Spleen (tissue), 11 donors: ENCODE results near the gene GYG1. TPM values are rescaled to one million over a fixed set of nuclear protein-coding genes. Genes with fewer than 3 reads are reported as not detected.

ENCODE experiments used
- DNase-seq: peaks from one replicate; pipeline ENCODE4 v3.0.0-alpha.2; 2020
- H3K27ac ChIP-seq, 8 donors: fragments of 200-600 bp; sonication (generic) in 7 of 8; 1 replicate in 4 of 8; 2 replicates in 4 of 8; pipeline versions ENCODE4 v1.5.0 to v1.8.0; 2016 to 2021; ENCODE audit warnings: inconsistent platforms in 4 of 8, mild to moderate bottlenecking in 4 of 8, moderate library complexity in 1 of 8
- H3K27me3 ChIP-seq, 7 donors: fragments of 200-600 bp; sonication (generic) in 6 of 7; replicated peaks in 1 of 7; 1 replicate in 4 of 7; 2 replicates in 3 of 7; pipeline versions ENCODE4 v1.5.0 to v1.8.0; 2016 to 2021; ENCODE audit warnings: inconsistent platforms in 3 of 7, mild to moderate bottlenecking in 1 of 7
- H3K36me3 ChIP-seq, 6 donors: fragments of 200-600 bp; sonication (generic) in 5 of 6; 1 replicate in 4 of 6; 2 replicates in 2 of 6; pipeline versions ENCODE4 v1.5.0 to v1.8.0; 2016 to 2021; ENCODE audit warnings: inconsistent platforms in 2 of 6
- H3K4me1 ChIP-seq, 6 donors: fragments of 200-600 bp; sonication (generic) in 5 of 6; 1 replicate in 3 of 6; 2 replicates in 3 of 6; pipeline versions ENCODE4 v1.5.0 to v1.8.0; 2016 to 2021; ENCODE audit warnings: inconsistent platforms in 3 of 6
- H3K4me3 ChIP-seq, 8 donors: fragments of 200-600 bp; sonication (generic) in 7 of 8; 1 replicate in 4 of 8; 2 replicates in 4 of 8; pipeline versions ENCODE4 v1.5.0 to v1.8.0; 2016 to 2021; ENCODE audit warnings: inconsistent platforms in 4 of 8, mild to moderate bottlenecking in 4 of 8, moderate library complexity in 2 of 8
- H3K9me3 ChIP-seq, 8 donors: fragments of 200-600 bp; sonication (generic) in 7 of 8; 1 replicate in 4 of 8; 2 replicates in 4 of 8; pipeline versions ENCODE4 v1.5.0 to v1.8.0; 2016 to 2021; ENCODE audit warnings: inconsistent platforms in 4 of 8
- CTCF ChIP-seq, 11 experiments: fragments of 200-600 bp in 7 of 11; fragments of 450-650 bp in 4 of 11; sonication (generic) in 4 of 11; IDR thresholded peaks in 8 of 11; conservative IDR thresholded peaks in 3 of 11; 1 replicate in 7 of 11; 2 replicates in 4 of 11; pipeline versions ENCODE4 v1.4.0 to v1.8.0; 2016 to 2021; ENCODE audit warnings: antibody characterized with exemption in 11 of 11, inconsistent platforms in 4 of 11, mild to moderate bottlenecking in 1 of 11
- POLR2A ChIP-seq, 3 donors: fragments of 450-650 bp; IDR thresholded peaks; one replicate each; pipeline ENCODE4 v1.5.1; 2017; ENCODE audit warnings: antibody characterized with exemption in 3 of 3, mild to moderate bottlenecking in 1 of 3
- POLR2AphosphoS5 ChIP-seq, 3 donors: sonication (generic); formaldehyde crosslinking; IDR thresholded peaks; one replicate each; pipeline ENCODE4 v1.5.1; 2017; ENCODE audit warnings: antibody characterized with exemption in 3 of 3
- WGBS, 5 donors: extraction: QIAGEN DNeasy Blood & Tissue Kit in 3 of 5; methylation state at CpG; one replicate each; pipeline versions ENCODE4 v1.1.5 to v1.1.7; 2013 to 2018; 5-methylcytosine and 5-hydroxymethylcytosine counted together
- intact Hi-C: fragments of 100-400 bp; cut with DNase I; formaldehyde crosslinking; loops from one replicate; pipeline ENCODE4 v1.15.0; 2023; ENCODE audit warnings: low total_unique reads
- polyA plus RNA-seq, 3 donors: library from polyadenylated mRNA; stranded (reverse); fragments of 200-250 nt; gene quantifications; one replicate each; pipeline ENCODE4 v1.2.1, GENCODE V29; 2013
- total RNA-seq, 7 donors: library from RNA; depleted of rRNA in 3 of 7; stranded (reverse); fragments of >200 nt in 3 of 7; fragmentation: NEBNext Ultra II Directional in 4 of 7; extraction: Animal tissue kit (Norgen Biotek cat#: 25700) in 4 of 7; gene quantifications; one replicate each; pipeline versions ENCODE4 v1.1.0 to v1.2.1, GENCODE V29; 2016 to 2021
- donor health status: healthy with polysubstance abuse.
- donor health status: DM: no; HTN: no; CAD: no; lungs with moderate emphysema.
- donor health status: DM: no; HTN: no; CAD: no.
- donor health status: Bipolar disorder and iron deficiency.
- donor health status: healthy.
- donor health status: DM: no; HTN: no; CAD: no.
- donor health status: DM: yes; HTN: yes; CAD: no.

Gene GYG1
- total and polyA plus RNA-seq, 10 donors = 21.4 to 117 (median 54.8) TPM

DNA sequence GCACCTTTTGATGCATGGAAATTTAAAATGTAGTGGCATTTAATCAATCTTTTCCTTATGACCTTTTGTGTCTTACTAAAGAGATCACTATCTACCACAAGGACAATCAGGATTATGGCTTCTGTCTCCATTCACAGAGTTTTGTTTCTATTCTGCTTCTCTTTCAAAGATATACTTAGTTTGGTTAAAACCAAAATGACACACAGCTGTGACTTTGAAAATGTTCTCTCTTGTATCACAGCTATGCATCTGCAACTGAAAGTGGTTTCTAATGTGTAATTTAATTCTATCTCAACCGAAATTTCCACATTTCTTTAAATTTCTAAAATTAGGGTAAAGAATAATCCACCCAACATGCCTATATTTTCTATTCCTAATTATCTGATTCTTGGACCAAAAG lies 67.3 kb downstream of the GYG1 start:
- Histone ChIP-seq H3K27ac (no peak overlapping the region), H3K27me3 (no peaks in the 10 kb centered on the region), H3K36me3 (peaks cover 0 to 97% (median 31%) of the 10 kb centered on the region in 6 donors), H3K4me1 (no peaks in the 10 kb centered on the region), H3K4me3 (no peak overlapping the region), H3K9me3 (no peaks in the 10 kb centered on the region)
- intact Hi-C loops = no loop called here
- TF ChIP-seq POLR2A (IDR thresholded peaks at IDR 0.05) = no peak
- TF ChIP-seq CTCF (IDR thresholded peaks at IDR 0.05 in 8 of 11, conservative IDR thresholded peaks at IDR 0.05 in 3 of 11) = no peak
- no peak for TF ChIP-seq POLR2AphosphoS5 (IDR thresholded peaks at IDR 0.05)
- DNase-seq = no peak
- WGBS, 5 donors = 72 to 98% (median 80%) methylated on average over 1 of the region's 1 CpG

GRCh38 chr3:149061776-149062175 lies 70.4 kb downstream of the GYG1 start:
- DNase-seq = no peak
- no peaks in the 10 kb centered on the region for H3K27me3 ChIP-seq
- no peak overlapping the region for H3K4me3 ChIP-seq
- intact Hi-C loops = no loop called here
- 81 to 100% (median 91%) methylated on average over 2 of the region's 2 CpGs for WGBS, 5 donors
- peaks cover 0 to 91% (median 22%) of the 10 kb centered on the region in 6 donors for H3K36me3 ChIP-seq
- peaks cover 0 to 3% (median 0%) of the 10 kb centered on the region in 6 donors for H3K4me1 ChIP-seq
- H3K9me3 ChIP-seq = no peaks in the 10 kb centered on the region
- no peak for TF ChIP-seq POLR2AphosphoS5 (IDR thresholded peaks at IDR 0.05)
- H3K27ac ChIP-seq = no peak overlapping the region

GRCh38 chr3:149067883-149068282 lies 76.5 kb downstream of the GYG1 start:
- no peaks in the 10 kb centered on the region for H3K27me3 ChIP-seq
- DNase-seq = no peak
- no peak overlapping the region for H3K4me3 ChIP-seq
- WGBS, 5 donors = 79 to 94% (median 92%) methylated on average over 8 of the region's 8 CpGs
- peaks cover 0 to 4% (median 0%) of the 10 kb centered on the region in 6 donors for H3K4me1 ChIP-seq
- H3K36me3 ChIP-seq = peaks cover 0 to 94% (median 31%) of the 10 kb centered on the region in 6 donors
- TF ChIP-seq POLR2AphosphoS5 (IDR thresholded peaks at IDR 0.05) (no peak), CTCF (IDR thresholded peaks at IDR 0.05 in 8 of 11, conservative IDR thresholded peaks at IDR 0.05 in 3 of 11) (no peak), POLR2A (IDR thresholded peaks at IDR 0.05) (no peak)
- H3K9me3 ChIP-seq = no peaks in the 10 kb centered on the region
- no peak overlapping the region for H3K27ac ChIP-seq
- intact Hi-C loops = no loop called here

Other genes starting within 250 kb of the GYG1 start
- 10 to 100 TPM; 11.1 to 58.4 (median 30.7) TPM for gene CPB1, start 163.7 kb upstream of the GYG1 start, total RNA-seq
- 1 to 10 TPM in 2 of 3 donors, under 1 TPM in 1; 0.43 to 7.8 (median 3.1) TPM for gene CPB1, start 163.7 kb upstream of the GYG1 start, polyA plus RNA-seq
- gene CPA3, start 126.2 kb upstream of the GYG1 start, total RNA-seq = 1 to 10 TPM in 2 of 7 donors, under 1 TPM in 3, not detected in 2; 0.25 to 5.6 (median 0.77) TPM
- gene CPA3, start 126.2 kb upstream of the GYG1 start, polyA plus RNA-seq = under 1 TPM in 2 of 3 donors, not detected in 1; 0.06 TPM
- 10 to 100 TPM; 18.4 to 26.5 (median 20.4) TPM for gene HLTF, start 95.0 kb downstream of the GYG1 start, total RNA-seq
- 1 to 10 TPM; 5.4 to 6.9 (median 6.5) TPM for gene HLTF, start 95.0 kb downstream of the GYG1 start, polyA plus RNA-seq
- gene HPS3, start 138.1 kb downstream of the GYG1 start, total RNA-seq = 10 to 100 TPM; 27.4 to 59.7 (median 41.9) TPM
- 10 to 100 TPM; 16.2 to 18.8 (median 17.4) TPM for gene HPS3, start 138.1 kb downstream of the GYG1 start, polyA plus RNA-seq
- gene CP, start 230.3 kb downstream of the GYG1 start, total RNA-seq = 100 to 1,000 TPM in 4 of 7 donors, 10 to 100 TPM in 3; 42.0 to 121 (median 101) TPM
- gene CP, start 230.3 kb downstream of the GYG1 start, polyA plus RNA-seq = 10 to 100 TPM; 16.1 to 40.4 (median 25.2) TPM